Left lobe of liver (tissue), 2 donors: ENCODE measurements around the gene CREB3L2. TPM values are rescaled to one million over a fixed set of nuclear protein-coding genes. Genes with fewer than 3 reads are reported as not detected.

ENCODE experiments used
- ATAC-seq: fragments of 200-7000 bp; cut with Tn5 transposase; one replicate; pipeline ENCODE4 v1.9.1; 2020; ENCODE audit warnings: mild to moderate bottlenecking, moderate library complexity
- DNase-seq: peaks from one replicate; pipeline ENCODE4 v3.0.0-alpha.2; 2020; ENCODE audit warnings: low spot score
- total RNA-seq: library from RNA; stranded (reverse); gene quantifications from one replicate; pipeline ENCODE4 v1.2.1, GENCODE V29; 2021
- donor health status: DM: no; HTN: no; CAD: no; lungs with moderate emphysema.
- donor health status: DM: no; HTN: yes; CAD: no.

Gene CREB3L2
- total RNA-seq, 1 donor from 2014 or later, result 27.1 TPM

GRCh38 chr7:137954614-137955013, 47.3 kb downstream of the CREB3L2 start:
- DNase-seq (no peak), ATAC-seq (no peak)

- no peak for DNase-seq
- ATAC-seq, result peak; percentile 59
These were observed 48.0 kb downstream of the CREB3L2 start for GRCh38 chr7:137953665-137954470.

GRCh38 chr7:137953043-137953664, 48.7 kb downstream of the CREB3L2 start:
- ATAC-seq (no peak), DNase-seq (no peak)

- ATAC-seq, result no peak
- no peak for DNase-seq
These were observed 49.5 kb downstream of the CREB3L2 start for GRCh38 chr7:137952426-137952805.

- ATAC-seq, result no peak
- DNase-seq, result no peak
These were observed 50.0 kb downstream of the CREB3L2 start for GRCh38 chr7:137951700-137952425.

- DNase-seq (no peak), ATAC-seq (no peak)
These were observed 50.9 kb downstream of the CREB3L2 start for GRCh38 chr7:137950967-137951366.

GRCh38 chr7:137950263-137950621, 51.6 kb downstream of the CREB3L2 start:
- ATAC-seq (no peak), DNase-seq (no peak)

- no peak for DNase-seq
These were observed 52.2 kb downstream of the CREB3L2 start for GRCh38 chr7:137949416-137950262.

GRCh38 chr7:137948845-137949330, 53.0 kb downstream of the CREB3L2 start:
- ATAC-seq (peak; percentile 65), DNase-seq (no peak)

More at GRCh38 chr7:137949416-137950262, 52.2 kb downstream of the CREB3L2 start:
- no peak for ATAC-seq

- no peak for DNase-seq
- peak; percentile 39 for ATAC-seq
These were observed 53.6 kb downstream of the CREB3L2 start for GRCh38 chr7:137948083-137948844.

- no peak for DNase-seq
- ATAC-seq, result no peak
These were observed 54.8 kb downstream of the CREB3L2 start for GRCh38 chr7:137947046-137947445.

GRCh38 chr7:137946011-137946410, 55.9 kb downstream of the CREB3L2 start:
- DNase-seq (no peak), ATAC-seq (no peak)

- DNase-seq (no peak), ATAC-seq (no peak)
These were observed 57.7 kb downstream of the CREB3L2 start for GRCh38 chr7:137944168-137944567.

- ATAC-seq (peak; percentile 29), DNase-seq (no peak)
These were observed 58.7 kb downstream of the CREB3L2 start for GRCh38 chr7:137943132-137943551.

GRCh38 chr7:137942484-137943115, 59.3 kb downstream of the CREB3L2 start:
- DNase-seq (no peak), ATAC-seq (no peak)

- ATAC-seq, result peak; percentile 77
- DNase-seq, result peak; percentile 53
These were observed 61.0 kb downstream of the CREB3L2 start for GRCh38 chr7:137940656-137941518.

GRCh38 chr7:137940218-137940617, 61.7 kb downstream of the CREB3L2 start:
- DNase-seq (no peak), ATAC-seq (no peak)

- ATAC-seq, result no peak
- no peak for DNase-seq
These were observed 64.7 kb downstream of the CREB3L2 start for GRCh38 chr7:137937202-137937560.
